Hematopoietic multipotent progenitor cell treated with erythropoietin and hydrocortisone succinate and interleukin-3 and kit ligand, for 17 days (in vitro differentiated cells): Measurements from ENCODE around the gene BTNL8.

Source experiments
- DNase-seq: peaks from one replicate; pipeline ENCODE4 v3.0.0-alpha.2; 2015; ENCODE audit warnings: low spot score

BTNL8 gene, protein sequence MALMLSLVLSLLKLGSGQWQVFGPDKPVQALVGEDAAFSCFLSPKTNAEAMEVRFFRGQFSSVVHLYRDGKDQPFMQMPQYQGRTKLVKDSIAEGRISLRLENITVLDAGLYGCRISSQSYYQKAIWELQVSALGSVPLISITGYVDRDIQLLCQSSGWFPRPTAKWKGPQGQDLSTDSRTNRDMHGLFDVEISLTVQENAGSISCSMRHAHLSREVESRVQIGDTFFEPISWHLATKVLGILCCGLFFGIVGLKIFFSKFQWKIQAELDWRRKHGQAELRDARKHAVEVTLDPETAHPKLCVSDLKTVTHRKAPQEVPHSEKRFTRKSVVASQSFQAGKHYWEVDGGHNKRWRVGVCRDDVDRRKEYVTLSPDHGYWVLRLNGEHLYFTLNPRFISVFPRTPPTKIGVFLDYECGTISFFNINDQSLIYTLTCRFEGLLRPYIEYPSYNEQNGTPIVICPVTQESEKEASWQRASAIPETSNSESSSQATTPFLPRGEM

DNA sequence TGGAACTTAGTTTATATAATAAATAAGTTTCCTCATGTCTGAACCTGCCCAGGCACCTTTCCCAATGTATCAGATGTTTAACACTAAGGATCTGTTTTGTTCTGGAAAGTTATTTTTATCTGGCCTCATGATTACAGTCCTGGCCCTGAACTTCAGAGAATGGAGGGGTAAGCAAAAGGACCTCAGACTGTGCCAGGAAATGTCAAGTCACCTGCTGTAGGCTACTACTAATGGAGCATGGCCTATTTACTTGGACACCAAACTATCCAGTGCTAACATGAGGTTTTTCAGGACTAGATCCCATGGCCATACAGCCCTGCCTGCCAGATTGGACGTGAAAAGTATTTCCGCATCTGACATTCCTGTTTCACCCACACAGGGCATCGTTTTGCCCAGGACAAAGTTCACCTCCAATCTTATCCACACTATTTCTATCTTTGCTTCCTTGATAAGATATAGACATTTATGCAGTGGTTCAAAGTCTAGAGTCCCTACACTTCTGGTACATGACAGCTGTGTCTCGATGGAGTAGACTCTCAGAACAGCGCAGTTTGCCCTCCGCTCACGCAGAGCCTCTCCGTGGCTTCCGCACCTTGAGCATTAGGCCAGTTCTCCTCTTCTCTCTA, at the start of gene BTNL8:
Gene BTNL8 (plus strand): TSS at position 539 of the 626 bp plus-strand sequence. CDS start 152 bp downstream, outside the sequence.
- DNase-seq = no peak

DNA sequence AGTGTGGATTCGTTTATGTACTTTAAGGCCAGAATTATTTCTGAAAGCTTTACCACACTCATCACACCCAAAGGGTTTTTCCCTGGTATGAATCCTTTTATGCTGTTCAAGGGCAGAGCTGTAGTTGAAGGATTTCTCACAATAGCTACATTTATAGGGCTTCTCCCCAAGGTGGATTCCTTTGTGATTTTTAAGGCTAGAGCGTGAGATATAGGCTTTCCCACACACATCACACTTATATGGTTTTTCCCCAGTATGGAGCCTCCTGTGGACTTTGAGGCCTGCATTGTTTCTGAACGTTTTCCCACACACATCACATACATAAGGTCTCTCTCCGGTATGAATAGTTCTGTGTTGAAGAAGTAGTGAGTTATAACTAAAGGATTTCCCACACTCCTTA, 49.1 kb upstream of the BTNL8 start:
- no peak for DNase-seq

DNA sequence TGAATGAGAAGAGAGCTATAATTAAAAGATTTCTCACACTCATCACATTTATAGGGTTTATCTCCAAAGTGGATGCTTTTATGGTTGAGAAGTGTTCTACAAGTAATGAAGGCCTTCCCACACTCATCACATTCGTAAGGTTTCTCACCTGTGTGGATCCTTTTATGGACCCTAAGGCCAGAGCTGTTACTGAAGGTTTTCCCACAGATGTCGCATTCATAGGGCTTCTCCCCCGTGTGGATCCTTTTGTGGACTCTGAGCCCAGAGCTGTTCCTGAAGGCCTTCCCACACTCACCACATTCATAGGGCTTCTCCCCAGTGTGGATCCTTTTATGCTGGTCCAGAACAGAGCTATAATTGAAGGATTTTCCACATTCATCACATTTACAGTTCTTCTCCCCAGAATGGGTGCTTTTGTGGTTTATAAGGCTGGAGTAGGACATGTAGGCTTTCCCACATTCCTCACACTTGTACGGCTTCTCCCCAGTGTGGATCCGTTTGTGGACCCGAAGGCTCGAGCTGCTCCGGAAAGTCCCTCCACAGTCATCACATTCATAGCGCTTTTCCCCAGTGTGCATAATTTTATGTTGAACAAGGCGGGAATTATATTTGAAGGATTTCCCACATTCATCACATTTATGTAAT, 48.4 kb upstream of the BTNL8 start:
- DNase-seq = no peak

DNA sequence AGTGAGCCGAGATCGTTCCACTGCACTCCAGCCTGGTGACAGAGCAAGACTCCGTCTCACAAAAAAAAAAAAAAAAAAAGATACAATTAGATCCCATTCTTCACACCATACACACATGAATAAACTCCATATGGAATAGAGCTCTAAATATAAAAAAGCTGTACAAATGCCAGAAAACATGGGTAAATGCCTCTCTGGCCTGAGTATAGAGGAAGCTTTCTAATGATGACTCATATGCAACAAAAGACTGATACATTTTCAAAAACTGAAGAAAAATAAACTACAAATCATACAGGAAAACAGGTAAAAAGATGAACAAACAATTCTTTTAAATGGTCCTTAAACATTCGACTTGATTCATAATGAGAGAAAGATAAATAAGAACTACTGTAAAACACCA, 46.5 kb upstream of the BTNL8 start:
- DNase-seq = no peak

DNA sequence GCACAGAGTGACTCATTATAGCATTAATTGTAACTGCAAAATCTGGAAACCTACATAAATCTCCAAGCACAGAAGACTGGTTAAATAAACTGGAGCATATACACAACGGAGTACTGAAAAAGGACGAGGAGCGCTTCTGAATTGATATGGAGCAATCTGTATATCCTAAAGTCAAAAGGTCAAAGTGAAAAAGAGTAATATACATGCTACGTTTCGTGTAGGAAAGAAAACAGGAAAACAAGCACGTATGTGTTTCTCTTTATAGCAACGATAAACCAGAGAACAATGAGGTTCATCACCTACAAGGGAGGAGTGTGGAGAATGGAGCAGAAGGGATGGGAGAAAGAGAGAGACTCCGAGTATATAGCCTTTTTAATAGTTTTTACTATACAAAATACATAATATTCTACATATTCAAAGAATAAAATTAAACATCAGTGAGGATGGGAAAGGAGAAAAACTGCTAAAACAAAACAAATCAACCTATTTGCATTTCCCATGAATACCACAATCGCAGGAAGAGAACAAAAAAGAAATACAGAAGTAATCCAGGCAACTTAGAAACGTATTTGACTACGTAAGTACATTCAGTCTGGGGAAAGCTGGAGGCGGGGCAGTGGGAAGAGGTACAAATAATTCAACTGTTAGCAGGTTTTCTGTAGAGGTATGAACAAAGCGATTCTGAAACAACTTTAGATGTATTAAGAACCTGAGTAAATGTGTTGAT, 45.7 kb upstream of the BTNL8 start:
- DNase-seq = no peak

DNA sequence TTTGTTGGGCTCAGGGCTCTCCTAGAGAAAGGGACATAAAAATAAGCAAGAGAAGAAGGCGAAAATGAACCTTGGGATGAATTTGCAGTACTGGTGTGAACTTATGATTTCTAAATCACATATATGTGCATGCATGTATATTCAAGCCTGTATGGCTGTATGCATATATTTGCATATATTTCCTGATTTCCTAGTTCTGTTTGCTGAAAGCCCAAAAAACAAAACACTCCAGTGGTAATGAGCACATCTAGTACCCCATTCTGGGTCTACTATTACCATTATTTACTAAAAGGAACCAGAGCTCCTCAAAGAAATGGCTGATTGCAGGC, 45.1 kb upstream of the BTNL8 start:
- no peak for DNase-seq

DNA sequence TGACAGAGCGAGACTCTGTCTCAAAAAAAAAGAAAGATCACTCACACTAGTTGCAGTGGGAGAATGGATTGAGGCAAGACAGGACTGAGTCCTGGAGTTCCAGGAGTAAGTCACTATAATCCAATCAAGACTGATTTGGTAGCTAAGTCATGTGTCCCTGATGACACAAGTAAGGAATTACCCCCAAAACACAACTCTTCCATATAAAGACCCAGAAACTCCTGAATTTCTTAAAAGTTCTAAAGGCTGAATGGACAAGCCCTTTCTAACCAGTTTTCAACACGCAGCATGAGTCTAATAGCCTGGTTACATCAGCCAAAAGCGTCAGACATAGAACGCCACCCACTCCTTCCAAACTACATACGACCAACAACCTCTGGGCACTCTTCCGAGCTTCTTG, 40.4 kb upstream of the BTNL8 start:
- DNase-seq = no peak

DNA sequence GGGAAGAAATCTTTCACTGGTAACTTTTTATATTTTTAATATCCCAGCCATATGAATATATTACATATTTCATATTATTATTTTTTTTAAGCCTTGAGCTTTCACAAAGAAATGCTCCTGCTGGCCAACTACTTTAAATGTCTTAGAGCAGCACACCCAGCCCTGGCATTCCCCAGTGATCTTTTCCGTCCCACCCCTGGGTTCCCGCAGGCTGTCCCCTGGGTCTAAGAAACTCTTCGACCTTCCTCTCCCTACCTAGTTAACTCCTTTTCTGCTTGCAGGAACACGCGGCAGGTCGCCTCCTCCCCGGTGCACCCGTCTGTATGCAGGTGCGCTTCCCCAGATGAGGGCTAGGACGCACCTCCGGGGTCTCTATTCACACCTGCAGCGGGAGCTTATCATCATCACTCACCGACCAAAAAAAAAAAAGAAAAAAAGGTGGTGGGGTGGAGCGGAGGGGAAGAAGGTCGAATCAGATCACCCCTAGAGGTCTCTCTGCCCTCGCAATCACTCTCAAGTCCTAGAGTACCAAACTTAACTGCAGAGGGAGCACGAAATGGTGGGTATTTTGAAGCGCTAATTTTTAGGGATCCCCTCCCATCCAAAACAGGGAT, 38.6 kb upstream of the BTNL8 start:
- DNase-seq = peak; percentile 45

DNA sequence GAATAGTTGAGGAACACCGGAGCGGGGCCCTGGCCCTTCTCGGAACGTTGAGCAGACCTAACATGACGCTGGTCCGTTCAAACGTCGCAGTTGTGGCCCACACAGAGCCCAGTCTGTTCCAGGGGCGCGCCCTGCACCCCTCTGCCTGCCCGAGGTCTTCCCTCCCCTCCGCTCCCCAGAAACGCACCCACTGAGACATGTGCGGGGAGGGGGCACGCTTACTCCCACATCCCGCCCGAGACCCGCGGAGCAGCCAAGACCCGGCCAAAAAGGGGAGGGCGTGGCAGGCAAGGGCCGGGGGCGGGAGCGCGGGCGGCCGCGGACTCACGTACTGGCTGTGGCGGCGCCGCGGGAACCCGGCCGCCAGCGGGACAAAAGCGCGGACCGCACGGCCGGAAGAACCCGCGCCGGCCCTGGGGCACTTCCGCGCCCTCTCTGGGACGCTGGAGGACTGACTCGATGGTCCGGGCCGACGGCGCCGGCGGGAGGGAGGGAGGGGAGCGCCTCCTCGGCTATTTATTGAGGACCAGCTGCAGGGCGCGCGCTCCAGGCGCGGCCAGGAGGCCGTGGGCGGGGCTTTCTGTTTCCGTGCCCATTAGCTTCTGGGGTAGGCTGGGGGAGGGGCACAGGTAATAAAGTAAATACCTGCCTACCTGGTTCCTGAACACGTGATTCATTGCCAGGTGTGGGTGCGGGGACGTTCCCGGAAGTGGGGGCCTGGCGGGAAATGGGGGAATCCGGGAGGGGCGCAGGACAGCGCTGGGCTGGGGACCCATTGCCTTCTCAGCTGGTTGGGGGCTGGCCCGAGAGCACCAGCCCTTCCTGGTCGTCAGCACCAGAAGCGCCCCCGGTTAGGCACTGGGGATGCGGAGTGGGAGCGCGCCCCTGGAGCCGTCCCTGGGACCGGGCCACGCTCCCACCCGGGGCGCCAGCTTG, 37.8 kb upstream of the BTNL8 start, which contains the start of gene ZFP62:
Gene ZFP62 (minus strand): TSS at position 390 of the 936 bp plus-strand sequence. CDS start 57 bp downstream, at position 333.
- DNase-seq = peak; percentile 74

DNA sequence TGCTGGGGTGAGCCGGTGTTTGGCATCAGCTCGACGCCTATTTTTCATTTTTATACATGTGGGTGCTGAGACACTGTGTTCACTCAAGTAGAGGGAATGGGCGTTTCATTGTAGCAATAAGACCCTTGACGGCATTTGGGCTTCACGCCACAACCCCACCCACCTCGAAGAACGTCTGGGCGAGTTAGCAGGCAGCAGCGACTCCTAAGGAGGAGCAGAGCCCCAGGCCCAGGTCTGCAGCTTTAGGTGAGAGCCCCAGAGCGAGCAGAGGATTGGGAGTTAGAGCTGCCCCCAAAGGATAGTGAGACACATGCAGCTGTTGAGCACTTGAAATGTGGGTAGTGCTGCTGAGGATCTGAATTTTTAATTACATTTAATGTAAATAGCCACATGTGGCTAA, 36.3 kb upstream of the BTNL8 start:
- no peak for DNase-seq

DNA sequence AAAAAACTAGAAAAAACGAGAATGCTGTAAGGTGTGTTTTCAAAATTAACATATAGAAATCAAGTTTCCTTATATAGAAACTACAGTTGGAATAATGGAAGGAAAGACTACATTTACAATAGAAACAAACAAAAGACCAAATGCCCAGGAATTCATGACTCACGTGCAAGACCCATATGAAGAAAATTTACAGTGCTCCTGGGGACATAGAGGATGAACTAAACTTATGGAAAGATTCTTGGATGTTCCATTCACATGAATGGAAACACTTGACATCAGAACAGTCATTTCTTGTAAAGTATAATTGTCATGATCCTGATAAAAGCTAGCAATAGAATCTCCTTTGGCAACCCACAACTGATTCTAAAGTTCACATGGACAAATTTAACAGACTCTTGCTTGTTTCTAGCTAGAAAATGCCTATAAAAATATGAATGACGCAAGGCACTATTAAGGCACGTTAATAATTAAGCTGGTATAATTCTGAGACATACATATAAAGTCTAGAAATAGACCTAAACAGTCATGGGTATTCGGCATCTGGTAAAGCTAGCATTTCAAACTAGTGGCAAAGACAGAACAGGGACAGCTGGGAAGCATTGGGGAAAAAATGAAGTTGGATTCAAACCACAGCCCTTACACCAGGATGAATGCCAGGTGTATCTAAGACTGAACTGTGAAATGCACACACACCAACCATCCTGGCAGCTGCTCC, 32.8 kb upstream of the BTNL8 start:
- no peak for DNase-seq

DNA sequence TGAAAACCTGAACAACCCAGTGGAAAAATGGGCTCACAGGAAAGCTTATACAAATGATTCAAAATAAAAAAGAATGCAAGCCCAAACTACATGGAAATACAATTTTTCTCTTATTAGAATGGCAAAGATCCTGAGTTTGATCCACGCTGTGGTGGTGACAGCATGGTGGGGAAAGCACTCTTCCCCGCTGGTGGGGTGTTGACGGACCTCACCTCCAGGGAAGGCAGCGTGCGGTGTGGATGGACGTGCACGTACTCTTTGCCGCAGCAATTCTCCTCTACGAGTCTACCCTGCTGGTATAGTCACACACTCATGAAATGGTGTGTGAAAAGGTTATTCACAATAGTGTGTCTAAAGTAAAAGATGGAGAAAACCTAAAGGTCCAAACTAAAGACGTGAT, 32.0 kb upstream of the BTNL8 start:
- DNase-seq = no peak

DNA sequence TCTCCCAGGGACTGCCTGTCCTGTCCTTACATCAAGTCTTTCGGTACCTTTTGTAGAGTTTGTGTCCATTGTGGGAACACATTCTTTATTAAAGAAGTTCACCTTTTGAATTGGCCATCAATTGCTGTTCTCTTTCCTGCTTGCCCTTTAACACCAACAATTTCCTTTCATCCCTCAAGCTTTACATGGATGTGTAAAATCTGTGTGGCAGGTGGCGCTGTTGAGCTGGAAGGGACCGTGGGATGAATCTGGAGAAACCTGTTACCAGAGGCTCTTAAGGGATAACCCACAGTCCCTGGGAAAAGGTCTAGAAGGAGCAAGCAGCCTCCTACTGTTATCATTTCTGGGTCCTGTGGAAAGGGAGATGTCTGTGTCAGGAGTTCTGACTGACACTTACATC, 30.0 kb upstream of the BTNL8 start:
- peak; percentile 78 for DNase-seq

DNA sequence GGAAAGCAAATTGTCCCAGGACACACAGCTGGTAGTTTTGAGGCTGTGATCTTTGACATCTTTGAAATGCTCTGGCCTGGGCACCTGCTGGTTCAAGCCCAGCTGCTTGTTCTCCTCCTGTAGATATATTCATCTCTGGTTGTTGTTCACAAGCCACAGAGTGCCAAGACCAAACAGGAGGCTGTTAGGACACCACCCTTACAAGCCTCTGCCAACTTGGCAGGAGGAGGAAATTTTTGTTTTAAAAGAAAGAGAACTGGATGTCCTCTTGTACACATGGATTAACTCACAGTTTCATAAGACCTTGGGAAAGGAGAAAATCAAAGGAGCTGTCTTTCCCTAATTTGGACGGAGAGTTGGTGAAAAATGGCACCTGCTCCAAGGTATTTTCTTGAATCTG, 29.4 kb upstream of the BTNL8 start:
- DNase-seq = no peak

DNA sequence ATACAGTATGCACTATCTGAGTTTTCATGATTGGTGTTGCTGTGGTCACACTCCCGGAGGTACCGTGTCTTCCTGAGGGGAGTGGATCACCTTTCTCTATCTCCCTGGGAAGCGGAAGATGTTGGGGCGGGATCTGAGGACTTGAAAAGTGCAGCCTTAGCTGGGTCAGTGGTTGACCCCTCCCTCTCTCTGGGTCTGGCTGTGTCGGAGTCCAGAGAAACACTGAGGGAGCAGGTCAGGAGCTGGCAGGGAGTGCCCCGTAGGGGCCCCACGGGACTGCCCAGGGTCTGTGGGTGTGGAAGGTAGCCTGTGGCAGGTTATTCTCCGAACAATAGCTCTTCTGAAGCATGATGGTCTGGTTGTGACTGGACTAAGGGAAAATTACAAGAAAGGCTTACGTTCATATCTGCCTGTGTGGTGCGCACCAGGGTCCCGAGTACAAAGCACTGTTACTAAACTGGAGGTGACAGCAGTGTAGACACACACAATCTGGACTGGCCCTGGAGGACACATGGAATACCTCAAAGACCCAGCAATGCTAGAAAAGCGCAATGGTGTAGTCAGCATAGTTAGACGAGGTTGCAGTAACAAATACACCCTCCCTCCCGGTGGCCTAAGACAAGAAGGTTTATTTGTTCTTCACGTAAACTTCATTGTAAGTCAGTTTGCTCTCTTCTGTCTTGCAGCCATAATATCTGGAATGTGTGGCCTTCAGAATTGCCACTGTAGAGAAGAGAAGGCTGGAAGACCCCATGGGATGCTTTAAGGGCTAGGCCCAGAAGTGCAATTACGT, 28.5 kb upstream of the BTNL8 start:
- no peak for DNase-seq

DNA sequence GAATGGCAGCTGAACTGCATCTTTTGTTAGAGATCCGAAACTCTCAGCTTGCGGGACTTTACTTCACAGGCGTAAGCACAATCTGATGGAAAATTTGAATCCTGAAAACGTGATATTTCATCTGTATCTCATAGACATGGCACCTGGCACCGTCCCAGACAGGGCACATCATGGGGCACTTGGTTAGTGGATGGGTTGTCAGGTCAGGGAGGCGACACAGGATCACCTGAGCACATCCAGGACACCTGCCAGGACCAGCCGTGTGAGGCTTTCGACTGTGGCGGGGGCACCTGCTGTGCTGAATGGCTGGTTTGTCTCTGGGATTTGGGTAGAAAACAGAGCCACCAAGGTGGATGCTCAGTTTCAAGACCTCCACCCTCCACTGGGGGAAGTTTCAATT, 26.5 kb upstream of the BTNL8 start:
- no peak for DNase-seq

DNA sequence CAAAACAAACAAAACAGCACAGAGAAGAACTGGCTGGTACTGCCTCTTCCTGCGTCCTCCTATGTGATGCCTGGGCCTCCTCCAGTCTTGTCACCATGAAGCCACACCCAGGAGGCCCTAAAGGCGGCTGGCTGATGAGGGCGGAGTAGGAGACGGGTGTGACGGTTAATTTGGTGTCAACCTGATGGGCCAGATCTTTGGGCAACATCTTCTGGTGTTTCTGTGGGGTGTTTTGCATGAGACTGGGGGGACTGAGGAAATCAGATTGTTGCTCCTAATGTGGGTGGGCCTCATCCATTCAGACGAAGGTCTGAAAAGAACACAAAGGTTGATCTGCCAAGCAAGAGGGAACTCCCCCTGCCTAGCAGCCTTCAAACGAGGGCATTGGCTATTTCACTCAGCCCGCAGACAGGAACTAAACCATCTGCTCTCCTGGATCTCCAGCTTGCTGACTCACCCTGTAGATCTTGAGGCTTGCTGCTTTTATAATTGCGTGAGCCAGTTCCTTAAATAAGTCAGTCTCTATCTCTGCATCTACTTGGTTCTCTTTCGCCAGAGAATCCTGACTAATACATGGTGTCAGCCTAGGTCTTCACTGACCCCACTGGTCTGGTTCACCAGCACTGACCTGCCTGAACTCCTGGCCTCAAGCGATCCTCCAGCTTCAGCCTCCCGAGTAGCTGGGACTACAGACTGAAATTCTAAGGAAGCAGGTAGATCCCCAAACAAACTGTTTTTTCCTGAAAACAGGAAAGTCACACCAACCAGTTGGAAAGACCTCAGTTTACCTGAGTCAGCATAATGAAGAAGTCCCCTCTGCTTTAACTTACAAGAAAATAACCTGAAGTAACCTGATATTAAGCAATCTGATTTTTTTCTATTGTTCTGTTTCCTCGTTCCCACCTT, 25.1 kb upstream of the BTNL8 start:
- peak; percentile 63 for DNase-seq
